ENCODE results near the gene KLF11.

GRCh38 chr2:10009271-10009810 lies 34.0 kb upstream of the KLF11 start:
- no peak for TF ChIP-seq CTCF (IDR thresholded peaks at IDR 0.05)
- no peak for TF ChIP-seq POLR2AphosphoS5 (IDR thresholded peaks at IDR 0.05)
- TF ChIP-seq POLR2A (IDR thresholded peaks at IDR 0.05), result no peak

All from suprapubic skin (tissue), 4 donors.